MM.1S (cell line): ENCODE measurements around the gene SCG3.

Experiments
- CTCF ChIP-seq: fragments of 300-600 bp; sonication (generic); IDR thresholded peaks from 2 replicates; pipeline ENCODE4 v1.5.1; 2016; ENCODE audit warnings: antibody characterized with exemption, low read length, mixed read lengths
- EZH2 ChIP-seq: fragments of 300-600 bp; sonication (generic); optimal IDR thresholded peaks from 2 replicates; pipeline ENCODE3; 2017; ENCODE audit warnings: low read depth, mild to moderate bottlenecking, antibody characterized with exemption, low read length, mixed read lengths
- EZH2phosphoT487 ChIP-seq: fragments of 300-600 bp; sonication (generic); IDR thresholded peaks from 2 replicates; pipeline ENCODE4 v1.6.1; 2018; ENCODE audit warnings: antibody characterized with exemption, low read length

GRCh38 chr15:51647128-51647562, 34.2 kb upstream of the SCG3 start:
- TF ChIP-seq EZH2phosphoT487 (no peak), CTCF (no peak), EZH2 (no peak)
